Astrocyte (in vitro differentiated cells and primary cell): ENCODE results near the gene GDPD4. TPM values are rescaled to one million over a fixed set of nuclear protein-coding genes. Genes with fewer than 3 reads are reported as not detected.

Source experiments
- DNase-seq: peaks from one replicate; pipeline ENCODE4 v3.0.0-alpha.2; 2010; ENCODE audit warnings: low read depth
- FAIRE-seq: peaks from 2 replicates; lab custom pipeline; 2011; peaks lifted over from hg19 to GRCh38; lab: Jason Lieb, UNC
- H2AFZ ChIP-seq: 2 replicates; pipeline ENCODE4 v1.6.0; 2012; ENCODE audit warnings: low read depth, low read length, inconsistent platforms
- H3K27ac ChIP-seq: 2 replicates; pipeline ENCODE4 v1.5.1; 2011; ENCODE audit warnings: low read depth, low read length, inconsistent platforms
- H3K27me3 ChIP-seq: 2 replicates; pipeline ENCODE4 v1.6.0; 2011; ENCODE audit warnings: low read length, inconsistent platforms; ENCODE audit not compliant: insufficient read depth
- H3K36me3 ChIP-seq: 2 replicates; pipeline ENCODE4 v1.5.1; 2011; ENCODE audit warnings: low read length, inconsistent platforms; ENCODE audit not compliant: insufficient read depth
- H3K4me1 ChIP-seq: 2 replicates; pipeline ENCODE4 v1.5.1; 2011; ENCODE audit warnings: low read length, inconsistent platforms; ENCODE audit not compliant: insufficient read depth
- H3K4me2 ChIP-seq: 2 replicates; pipeline ENCODE4 v1.6.0; 2012; ENCODE audit warnings: low read length, inconsistent platforms
- H3K4me3 ChIP-seq: 2 replicates; pipeline ENCODE4 v1.5.1; 2011; ENCODE audit warnings: low read depth, mild to moderate bottlenecking, low read length, inconsistent platforms; ENCODE audit not compliant: insufficient read depth
- H3K79me2 ChIP-seq: 2 replicates; pipeline ENCODE4 v1.6.0; 2012; ENCODE audit warnings: mild to moderate bottlenecking, low read length, inconsistent platforms; ENCODE audit not compliant: insufficient read depth
- H3K9ac ChIP-seq: 2 replicates; pipeline ENCODE4 v1.6.0; 2012; ENCODE audit warnings: mild to moderate bottlenecking, low read length, inconsistent platforms
- H3K9me3 ChIP-seq: 2 replicates; pipeline ENCODE4 v1.5.1; 2012; ENCODE audit warnings: low read depth, mild to moderate bottlenecking, low read length, inconsistent platforms; ENCODE audit not compliant: insufficient read depth
- H4K20me1 ChIP-seq: 2 replicates; pipeline ENCODE4 v1.6.0; 2012; ENCODE audit warnings: low read length, inconsistent platforms; ENCODE audit not compliant: insufficient read depth
- H3K27ac Mint-ChIP-seq: one replicate; pipeline ENCODE4 v1.8.0; 2021; ENCODE audit warnings: mild to moderate bottlenecking, mixed read lengths; ENCODE audit not compliant: unreplicated experiment
- H3K27me3 Mint-ChIP-seq: one replicate; pipeline ENCODE4 v1.8.0; 2021; ENCODE audit warnings: low read depth, mixed read lengths; ENCODE audit not compliant: unreplicated experiment
- H3K36me3 Mint-ChIP-seq: one replicate; pipeline ENCODE4 v1.8.0; 2021; ENCODE audit warnings: low read depth, mixed read lengths; ENCODE audit not compliant: unreplicated experiment
- H3K4me1 Mint-ChIP-seq: one replicate; pipeline ENCODE4 v1.8.0; 2021; ENCODE audit warnings: low read depth, mixed read lengths; ENCODE audit not compliant: unreplicated experiment
- H3K4me3 Mint-ChIP-seq: one replicate; pipeline ENCODE4 v1.8.0; 2021; ENCODE audit warnings: mild to moderate bottlenecking, moderate library complexity, mixed read lengths; ENCODE audit not compliant: unreplicated experiment
- H3K9me3 Mint-ChIP-seq: one replicate; pipeline ENCODE4 v1.8.0; 2021; ENCODE audit warnings: mild to moderate bottlenecking, mixed read lengths; ENCODE audit not compliant: unreplicated experiment
- EZH2 ChIP-seq: IDR thresholded peaks from 2 replicates; pipeline ENCODE4 v1.6.1; 2012; ENCODE audit warnings: mild to moderate bottlenecking, low read length, inconsistent platforms; ENCODE audit not compliant: insufficient read depth
- total RNA-seq: library from RNA; stranded (reverse); gene quantifications from 2 replicates; pipeline ENCODE4 v1.2.1, GENCODE V29; 2021
- TF ChIP-seq, protein P1 (sequence below): IDR thresholded peaks from 2 replicates; pipeline ENCODE4 v1.5.1; 2011; ENCODE audit warnings: low read depth, mild to moderate bottlenecking, inconsistent platforms, low read length, moderate library complexity; ENCODE audit not compliant: insufficient read depth

GDPD4 gene
- total RNA-seq, 1 donor from 2014 or later, result not detected

DNA sequence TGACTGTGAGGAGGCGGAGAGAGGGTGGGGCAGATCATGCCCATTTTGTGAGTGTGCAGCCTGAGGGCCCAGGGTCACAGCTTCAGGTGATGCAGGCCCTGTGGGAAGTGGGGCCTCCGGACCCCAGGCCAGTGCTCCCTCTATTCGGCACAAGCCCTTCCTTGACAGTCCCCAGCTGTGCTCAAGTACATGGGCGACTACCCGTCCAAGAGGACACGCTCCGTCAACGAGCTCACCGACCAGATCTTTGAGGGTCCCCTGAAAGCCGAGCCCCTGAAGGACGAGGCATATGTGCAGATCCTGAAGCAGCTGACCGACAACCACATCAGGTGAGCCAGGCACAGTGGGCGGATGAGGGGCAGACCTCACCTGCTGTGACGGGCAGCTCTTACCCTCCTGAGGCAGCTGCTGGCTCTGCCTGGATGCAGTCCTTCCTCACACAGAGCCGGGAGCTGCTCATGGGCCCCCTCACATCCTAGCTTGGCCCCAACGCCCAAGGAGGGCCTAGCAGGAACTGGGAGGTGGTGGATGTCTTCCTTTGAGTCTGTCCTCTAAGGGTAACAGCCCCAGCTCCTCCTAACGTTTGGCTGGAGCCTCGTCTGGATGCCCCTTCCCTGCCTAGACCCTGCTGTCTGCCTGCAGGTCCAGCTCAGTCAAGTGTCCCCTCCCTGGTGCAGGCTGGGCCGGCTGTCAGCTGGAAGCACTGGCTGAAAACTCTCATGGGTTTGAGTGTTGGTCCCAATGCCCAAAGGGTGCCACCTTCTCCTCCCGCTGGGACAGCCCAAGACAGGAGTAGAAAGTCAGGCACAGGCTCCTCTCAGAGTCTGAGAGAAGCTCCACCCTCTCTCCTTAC is 97.4 kb downstream of the GDPD4 start:
- DNase-seq (no peak), FAIRE-seq (no peak)
- Histone ChIP-seq H3K4me3 (no peak overlapping the region), H3K9me3 (no peaks in the 10 kb centered on the region), H3K9ac (no peak overlapping the region), H4K20me1 (no peaks in the 10 kb centered on the region), H3K79me2 (no peaks in the 10 kb centered on the region), H3K27ac (no peak overlapping the region), H3K4me1 (no peaks in the 10 kb centered on the region), H3K27me3 (no peaks in the 10 kb centered on the region), H3K4me2 (no peak overlapping the region), H2AFZ (no peak overlapping the region), H3K36me3 (no peaks in the 10 kb centered on the region)
- Mint-ChIP-seq H3K4me1 (no peaks in the 10 kb centered on the region), H3K4me3 (no peak overlapping the region), H3K36me3 (peaks cover 4% of the 10 kb centered on the region), H3K27ac (no peak overlapping the region), H3K27me3 (peaks cover 55% of the 10 kb centered on the region), H3K9me3 (no peaks in the 10 kb centered on the region)
- no peak for TF ChIP-seq EZH2
- TF ChIP-seq, protein P1, sequence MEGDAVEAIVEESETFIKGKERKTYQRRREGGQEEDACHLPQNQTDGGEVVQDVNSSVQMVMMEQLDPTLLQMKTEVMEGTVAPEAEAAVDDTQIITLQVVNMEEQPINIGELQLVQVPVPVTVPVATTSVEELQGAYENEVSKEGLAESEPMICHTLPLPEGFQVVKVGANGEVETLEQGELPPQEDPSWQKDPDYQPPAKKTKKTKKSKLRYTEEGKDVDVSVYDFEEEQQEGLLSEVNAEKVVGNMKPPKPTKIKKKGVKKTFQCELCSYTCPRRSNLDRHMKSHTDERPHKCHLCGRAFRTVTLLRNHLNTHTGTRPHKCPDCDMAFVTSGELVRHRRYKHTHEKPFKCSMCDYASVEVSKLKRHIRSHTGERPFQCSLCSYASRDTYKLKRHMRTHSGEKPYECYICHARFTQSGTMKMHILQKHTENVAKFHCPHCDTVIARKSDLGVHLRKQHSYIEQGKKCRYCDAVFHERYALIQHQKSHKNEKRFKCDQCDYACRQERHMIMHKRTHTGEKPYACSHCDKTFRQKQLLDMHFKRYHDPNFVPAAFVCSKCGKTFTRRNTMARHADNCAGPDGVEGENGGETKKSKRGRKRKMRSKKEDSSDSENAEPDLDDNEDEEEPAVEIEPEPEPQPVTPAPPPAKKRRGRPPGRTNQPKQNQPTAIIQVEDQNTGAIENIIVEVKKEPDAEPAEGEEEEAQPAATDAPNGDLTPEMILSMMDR, result no peak

GRCh38 chr11:77202941-77203900 is 98.3 kb downstream of the GDPD4 start:
- Mint-ChIP-seq H3K4me1 (no peaks in the 10 kb centered on the region), H3K27ac (no peak overlapping the region), H3K4me3 (no peak overlapping the region), H3K9me3 (no peaks in the 10 kb centered on the region), H3K27me3 (peaks cover 53% of the 10 kb centered on the region), H3K36me3 (peaks cover 4% of the 10 kb centered on the region)
- H2AFZ ChIP-seq, result no peak overlapping the region
- no peaks in the 10 kb centered on the region for H3K4me1 ChIP-seq
- H3K27ac ChIP-seq, result no peak overlapping the region
- no peaks in the 10 kb centered on the region for H3K79me2 ChIP-seq
- H3K9ac ChIP-seq, result no peak overlapping the region
- no peaks in the 10 kb centered on the region for H3K27me3 ChIP-seq
- H3K4me2 ChIP-seq, result no peak overlapping the region
- H4K20me1 ChIP-seq, result no peaks in the 10 kb centered on the region
- H3K36me3 ChIP-seq, result no peaks in the 10 kb centered on the region
- no peak for TF ChIP-seq EZH2
- TF ChIP-seq, protein P1, result no peak
- H3K4me3 ChIP-seq, result no peak overlapping the region
- no peak for FAIRE-seq
- no peaks in the 10 kb centered on the region for H3K9me3 ChIP-seq
- no peak for DNase-seq
